Heart left ventricle (tissue), 13 donors: ENCODE data around the gene OR2M2.

Experiments used
- POLR2A ChIP-seq, 2 donors: fragments of 450-650 bp; IDR thresholded peaks; one replicate each; pipeline ENCODE4 v1.6.1; 2017; ENCODE audit warnings: antibody characterized with exemption in 2 of 2, mild to moderate bottlenecking in 2 of 2, moderate library complexity in 2 of 2
- TF ChIP-seq, protein P1 (sequence below), 12 donors: fragments of 200-600 bp; sonication (generic) in 4 of 12; IDR thresholded peaks; one replicate each; pipeline versions ENCODE4 v1.5.0 to v1.8.0; 2018 to 2022; ENCODE audit warnings: antibody characterized with exemption in 12 of 12, mild to moderate bottlenecking in 5 of 12
- donor health status: ischemic (EF 13 %, LVEDD 7.1; RV severe dilation, severe dysfunction).
- donor health status: DM: no; HTN: yes; CAD: no.
- donor health status: DM: no; HTN: no; CAD: no.
- donor health status: ischemic (EF 25% LVEDD 6.9; RV normal size, moderate dysfunction).
- donor health status: ischemic (EF 25% LVEDD 5.7; RV mildly dilated, moderate dysfunction).
- donor health status: ischemic (EF 35%, LVEDD 5.7; RV mildly dilated, moderate dysfunction).
- donor health status: nonischemic (EF 11% LVEDD 7.7; RV severe dilation, severe dysfunction).
- donor health status: DM: yes; HTN: yes; CAD: no.
- donor health status: PGD.
- donor health status: ischemic (EF 29% LVEDD 5.4; RV normal size, mild dysfunction).
- donor health status: nonischemic (EF 23%, LVEDD 6.1; RV moderate dilation, normal function).

DNA sequence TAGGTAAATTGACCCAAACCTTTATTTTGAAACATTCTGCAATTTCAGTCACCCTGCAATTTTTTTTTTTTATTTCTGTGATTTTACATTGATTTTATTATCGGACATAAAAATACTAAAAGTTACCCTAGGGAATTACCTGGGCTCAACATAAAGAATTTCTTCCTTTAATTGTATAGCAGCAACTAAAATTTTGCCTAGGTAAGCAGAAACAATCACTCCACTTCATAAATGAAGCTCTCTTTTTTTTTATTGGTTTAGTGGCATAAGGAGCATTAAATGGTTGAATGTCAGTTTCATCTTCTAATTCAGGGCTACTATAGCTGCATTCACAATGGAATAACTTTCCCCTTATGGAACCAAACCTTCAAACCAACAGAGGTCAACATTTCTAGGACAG, 41.3 kb downstream of the OR2M2 start:
- TF ChIP-seq, protein P1, sequence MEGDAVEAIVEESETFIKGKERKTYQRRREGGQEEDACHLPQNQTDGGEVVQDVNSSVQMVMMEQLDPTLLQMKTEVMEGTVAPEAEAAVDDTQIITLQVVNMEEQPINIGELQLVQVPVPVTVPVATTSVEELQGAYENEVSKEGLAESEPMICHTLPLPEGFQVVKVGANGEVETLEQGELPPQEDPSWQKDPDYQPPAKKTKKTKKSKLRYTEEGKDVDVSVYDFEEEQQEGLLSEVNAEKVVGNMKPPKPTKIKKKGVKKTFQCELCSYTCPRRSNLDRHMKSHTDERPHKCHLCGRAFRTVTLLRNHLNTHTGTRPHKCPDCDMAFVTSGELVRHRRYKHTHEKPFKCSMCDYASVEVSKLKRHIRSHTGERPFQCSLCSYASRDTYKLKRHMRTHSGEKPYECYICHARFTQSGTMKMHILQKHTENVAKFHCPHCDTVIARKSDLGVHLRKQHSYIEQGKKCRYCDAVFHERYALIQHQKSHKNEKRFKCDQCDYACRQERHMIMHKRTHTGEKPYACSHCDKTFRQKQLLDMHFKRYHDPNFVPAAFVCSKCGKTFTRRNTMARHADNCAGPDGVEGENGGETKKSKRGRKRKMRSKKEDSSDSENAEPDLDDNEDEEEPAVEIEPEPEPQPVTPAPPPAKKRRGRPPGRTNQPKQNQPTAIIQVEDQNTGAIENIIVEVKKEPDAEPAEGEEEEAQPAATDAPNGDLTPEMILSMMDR (IDR thresholded peaks at IDR 0.05): no peak
- TF ChIP-seq POLR2A (IDR thresholded peaks at IDR 0.05): no peak
